NCI-H526 treated with DMSO at 0.1 percent for 48 hours (cell line): ENCODE measurements around the gene PEX11G.

Source experiments
- DNase-seq: peaks from one replicate; lab custom pipeline; 2025; lab: John Stamatoyannopoulos, UW

PEX11G gene

GRCh38 chr19:7494416-7495098, 5.7 kb upstream of the PEX11G start:
- no peak for DNase-seq

GRCh38 chr19:7492558-7492957, 3.7 kb upstream of the PEX11G start:
- no peak for DNase-seq

GRCh38 chr19:7492142-7492541, 3.3 kb upstream of the PEX11G start:
- DNase-seq, result no peak

GRCh38 chr19:7489609-7490044, 792 bp upstream of the PEX11G start:
- DNase-seq, result no peak

GRCh38 chr19:7486923-7487322, 1.9 kb downstream of the PEX11G start:
- no peak for DNase-seq

- DNase-seq, result no peak
These were observed 5.1 kb downstream of the PEX11G start for GRCh38 chr19:7483720-7484201.

GRCh38 chr19:7482584-7483439, 6.0 kb downstream of the PEX11G start:
- DNase-seq, result no peak

GRCh38 chr19:7480970-7481255, 7.9 kb downstream of the PEX11G start:
- DNase-seq, result no peak

- no peak for DNase-seq
These were observed 8.4 kb downstream of the PEX11G start for GRCh38 chr19:7480222-7480969.

- DNase-seq, result no peak
These were observed 10.0 kb downstream of the PEX11G start for GRCh38 chr19:7478843-7479227.

GRCh38 chr19:7478173-7478842, 10.5 kb downstream of the PEX11G start:
- DNase-seq, result no peak

- DNase-seq, result no peak
These were observed 11.1 kb downstream of the PEX11G start for GRCh38 chr19:7477758-7478157.

- DNase-seq, result no peak
These were observed 11.9 kb downstream of the PEX11G start for GRCh38 chr19:7476777-7477494.

- no peak for DNase-seq
These were observed 12.6 kb downstream of the PEX11G start for GRCh38 chr19:7476241-7476640.

- no peak for DNase-seq
These were observed 13.2 kb downstream of the PEX11G start for GRCh38 chr19:7475665-7476064.

- DNase-seq, result no peak
These were observed 16.9 kb downstream of the PEX11G start for GRCh38 chr19:7471696-7472615.

- DNase-seq, result no peak
These were observed 18.1 kb downstream of the PEX11G start for GRCh38 chr19:7470540-7471305.

- no peak for DNase-seq
These were observed 19.1 kb downstream of the PEX11G start for GRCh38 chr19:7469669-7470285.

GRCh38 chr19:7468840-7469239, 20.0 kb downstream of the PEX11G start:
- no peak for DNase-seq
